Activated CD4-positive, alpha-beta T cell treated with anti-CD3 and anti-CD28 coated beads, Interleukin-2, Interleukin-6, amounts not matched to agents 100 ng/mL and 50 ng/mL, durations not matched to agents 16 hours and 8 hours (primary cell): ENCODE data around the gene PHYKPL.
"Not testable (repeated sequence)": the region's sequence is repeated elsewhere in the genome, so short reads cannot be mapped to it uniquely, and the experiment has no call there.

ENCODE experiments used
- DNase-seq: peaks from one replicate; pipeline ENCODE4 v3.0.0-alpha.2; 2020

PHYKPL gene

DNA sequence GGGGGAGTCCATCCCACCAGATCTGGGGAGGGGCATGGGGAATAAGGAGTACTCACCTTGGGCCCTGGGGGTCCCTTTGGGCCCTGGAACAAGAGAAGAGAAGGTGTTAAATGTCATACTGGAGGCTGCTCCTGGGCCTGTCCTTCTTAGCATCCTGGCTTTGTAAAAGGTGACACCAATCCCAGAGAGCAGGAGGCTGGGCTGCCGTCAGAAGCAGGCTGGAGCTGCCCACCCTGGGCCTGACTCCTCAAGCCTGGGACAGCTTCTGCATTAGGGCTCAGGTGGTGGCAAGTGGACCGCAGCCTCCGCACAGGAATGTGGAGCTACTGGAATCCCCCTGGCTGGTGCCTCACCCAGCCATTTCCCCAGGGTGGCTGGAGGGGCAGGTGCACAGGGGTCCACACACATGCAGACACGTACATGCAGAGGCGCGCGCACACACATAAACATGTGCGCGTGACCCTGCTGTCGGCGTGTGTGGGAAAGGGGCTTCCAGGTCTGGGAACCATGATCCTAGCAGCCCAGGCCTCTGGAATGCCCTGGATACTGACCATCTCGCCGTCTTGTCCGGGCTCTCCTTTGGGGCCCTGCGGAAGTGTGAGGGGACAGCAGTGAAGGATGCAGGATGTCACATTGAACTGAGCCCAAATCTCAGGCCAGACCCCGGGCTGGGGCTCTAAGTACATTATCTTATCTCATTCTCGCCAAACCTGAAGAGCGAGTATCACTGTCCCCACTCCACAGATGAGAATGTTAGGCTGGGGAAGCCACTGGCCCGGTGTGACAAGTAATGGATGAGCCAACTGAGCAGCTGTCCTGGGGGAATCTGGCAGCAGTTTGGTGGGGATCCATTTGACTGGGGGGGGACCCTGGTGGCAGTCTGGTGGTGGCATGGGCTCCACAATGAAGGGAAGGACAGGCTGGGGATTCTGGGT, 29.3 kb upstream of the PHYKPL start:
- DNase-seq: no peak

DNA sequence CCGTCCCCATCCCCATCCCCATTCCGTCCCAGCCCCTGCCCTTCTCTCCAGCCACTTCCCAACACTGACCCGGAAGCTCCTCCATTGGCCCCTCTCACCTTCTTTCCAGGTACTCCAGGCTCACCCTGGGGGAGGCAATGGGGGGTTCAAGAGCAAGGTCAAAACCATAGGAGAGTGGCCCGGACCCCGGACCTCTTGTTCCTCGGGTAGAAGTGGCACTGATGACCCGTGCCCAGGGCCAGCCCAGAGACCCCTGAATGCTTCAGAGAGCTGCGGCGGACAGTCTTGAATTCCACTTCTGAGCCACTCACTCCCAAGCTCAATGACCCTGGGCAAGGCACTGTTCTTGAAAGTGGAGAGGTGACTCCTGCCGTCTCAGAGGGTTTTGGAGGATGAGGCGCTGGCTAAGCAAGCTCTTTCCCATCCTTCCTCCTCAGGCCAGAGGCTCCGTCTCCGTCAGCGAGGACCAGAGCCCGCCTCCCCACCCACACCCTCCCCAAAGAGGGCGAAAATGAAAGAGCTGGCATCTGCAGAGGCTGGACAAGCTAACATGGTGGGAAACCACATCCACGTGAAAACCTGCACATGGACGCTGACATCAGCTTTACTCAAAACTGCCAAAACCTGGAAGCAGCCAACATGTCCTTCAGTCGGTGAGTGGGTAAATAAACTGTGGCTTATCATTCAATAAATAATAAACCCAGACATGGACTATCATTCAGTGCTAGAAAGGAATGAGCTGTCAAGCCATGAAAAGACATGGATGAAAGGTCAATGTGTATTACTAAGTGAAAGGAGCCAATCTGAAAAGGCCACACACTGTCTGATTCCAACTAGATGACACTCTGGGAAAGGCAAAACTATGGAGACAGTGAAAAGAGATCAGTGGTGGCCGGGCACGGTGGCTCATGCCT, 27.3 kb upstream of the PHYKPL start:
- DNase-seq: no peak

DNA sequence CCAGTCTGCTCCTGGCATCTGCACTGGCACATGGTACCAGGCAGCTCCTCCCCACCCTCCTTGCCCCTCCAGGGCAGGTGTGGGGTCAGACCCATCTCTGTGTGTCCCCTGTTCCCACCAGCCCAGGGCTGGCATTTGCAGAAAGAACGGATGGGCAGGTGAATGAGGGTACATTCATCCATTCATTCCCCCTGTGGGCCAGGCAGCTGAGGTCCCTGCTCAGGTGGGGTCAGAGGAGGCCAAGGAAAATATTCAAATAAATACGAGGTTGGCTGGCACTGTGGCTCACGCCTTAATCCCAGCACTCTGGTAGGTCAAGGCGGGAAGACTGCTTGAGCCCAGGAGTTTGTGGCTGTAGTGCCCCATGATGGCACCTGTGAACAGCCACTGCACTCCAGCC, 25.0 kb upstream of the PHYKPL start:
- no peak for DNase-seq

DNA sequence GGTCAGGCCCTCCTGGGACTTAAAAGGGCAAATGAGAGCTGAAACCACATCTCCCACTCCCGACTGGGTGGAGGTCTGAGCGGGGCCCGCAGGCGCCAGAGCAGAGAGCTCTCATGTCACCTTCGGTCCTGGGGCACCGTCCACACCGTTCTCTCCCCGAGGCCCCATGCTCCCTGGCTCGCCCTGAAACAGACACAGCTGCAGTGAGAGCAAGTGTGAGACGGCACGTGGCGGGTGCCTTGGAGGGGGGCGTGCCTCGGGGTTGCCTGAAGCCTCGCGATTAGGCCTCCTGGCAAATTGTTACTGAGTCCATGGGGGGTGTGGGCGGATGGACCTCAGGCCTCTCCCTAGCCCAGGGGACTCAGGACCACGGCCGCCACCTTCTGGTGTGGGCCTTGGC, 24.1 kb upstream of the PHYKPL start:
- DNase-seq: no peak

DNA sequence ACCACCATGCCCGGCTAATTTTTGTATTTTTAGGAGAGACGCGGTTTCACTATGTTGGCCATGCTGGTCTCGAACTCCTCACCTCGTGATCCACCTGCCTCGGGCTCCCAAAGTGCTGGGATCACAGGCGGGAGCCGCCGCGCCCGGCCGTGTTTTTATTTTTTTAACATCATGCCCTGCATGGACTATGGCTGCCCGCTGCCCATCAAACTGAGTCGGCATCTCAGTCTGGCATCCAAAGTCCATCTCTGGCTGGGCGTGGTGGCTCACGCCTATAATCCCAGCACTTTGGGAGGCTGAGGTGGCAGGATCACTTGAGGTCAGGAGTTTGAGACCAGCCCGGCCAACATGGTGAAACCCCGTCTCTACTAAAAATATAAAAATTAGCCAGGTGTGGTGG, 21.0 kb upstream of the PHYKPL start:
- DNase-seq: not testable (repeated sequence)

DNA sequence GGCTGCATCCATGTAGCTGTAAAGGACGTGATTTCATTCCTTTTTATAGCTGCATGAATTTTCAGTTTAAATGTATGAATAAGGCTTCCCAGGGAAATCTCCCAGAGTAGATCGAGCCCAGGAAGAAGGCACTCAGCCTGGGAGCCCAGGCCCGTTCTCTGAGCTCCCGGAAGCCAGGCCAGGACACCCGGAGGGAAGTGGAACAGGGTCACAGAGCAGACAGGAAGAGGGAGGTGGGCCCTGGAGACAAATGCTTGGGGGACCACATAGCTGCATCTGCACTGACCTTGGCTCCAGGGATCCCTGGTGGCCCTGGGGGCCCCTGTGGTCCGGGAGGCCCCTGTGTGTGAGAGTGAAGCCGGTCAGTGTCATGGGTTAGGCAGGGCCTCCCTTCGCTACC, 19.7 kb upstream of the PHYKPL start:
- no peak for DNase-seq

DNA sequence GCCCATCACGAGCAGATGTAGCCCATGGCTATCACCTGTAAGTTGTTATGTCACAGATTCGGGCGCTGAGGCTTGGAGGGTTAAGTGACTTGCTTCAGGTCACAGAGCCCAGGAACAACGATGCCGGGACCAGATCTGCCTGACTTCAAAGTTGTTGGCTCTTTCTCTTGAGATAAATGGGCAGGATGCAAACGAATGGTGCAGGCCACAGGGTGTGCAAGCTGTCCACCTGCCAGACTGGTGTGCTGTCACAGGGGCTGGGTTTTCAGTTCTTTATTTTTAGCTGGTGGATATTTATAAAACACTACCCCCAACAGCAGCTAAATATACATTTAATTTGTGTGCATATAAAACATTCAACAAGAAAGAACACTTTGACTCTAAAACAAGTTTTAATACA, 17.7 kb upstream of the PHYKPL start:
- DNase-seq: no peak

DNA sequence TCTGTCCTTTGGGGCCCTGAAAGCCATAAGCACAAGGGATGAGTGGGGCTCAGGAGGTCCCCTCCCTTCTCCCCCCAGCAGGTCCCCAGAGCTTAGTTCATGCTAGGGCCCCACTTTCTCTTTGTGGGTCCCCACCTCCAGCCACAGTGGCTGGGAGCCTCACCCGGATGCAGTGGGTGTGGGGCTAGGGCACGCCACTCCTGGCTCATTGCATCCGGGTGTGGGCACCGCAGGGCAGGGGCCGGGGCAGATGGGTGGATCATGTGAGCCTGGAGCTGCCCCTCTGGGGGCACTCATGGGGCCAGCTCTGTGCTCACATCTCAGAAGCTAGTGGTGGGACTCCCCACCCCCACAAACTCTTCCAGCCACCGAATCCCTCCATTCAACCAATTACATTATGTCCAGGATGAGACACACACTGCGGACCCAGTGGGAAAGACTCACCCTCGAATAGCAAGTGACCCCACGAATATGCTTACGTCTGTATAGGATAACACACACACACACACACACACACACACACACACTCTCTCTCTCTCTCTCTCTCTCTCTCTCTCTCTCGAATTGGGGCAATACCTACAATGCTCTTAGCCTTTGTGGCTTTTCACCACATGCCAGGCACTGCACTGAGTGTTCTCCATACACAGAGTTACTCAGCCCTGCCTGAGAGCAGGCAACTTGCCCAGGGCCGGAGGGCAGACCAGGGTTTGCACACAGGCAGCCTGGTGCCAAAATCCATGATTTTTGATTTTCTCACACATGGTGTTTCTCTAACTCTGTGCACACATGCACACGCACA, 16.8 kb upstream of the PHYKPL start:
- no peak for DNase-seq

DNA sequence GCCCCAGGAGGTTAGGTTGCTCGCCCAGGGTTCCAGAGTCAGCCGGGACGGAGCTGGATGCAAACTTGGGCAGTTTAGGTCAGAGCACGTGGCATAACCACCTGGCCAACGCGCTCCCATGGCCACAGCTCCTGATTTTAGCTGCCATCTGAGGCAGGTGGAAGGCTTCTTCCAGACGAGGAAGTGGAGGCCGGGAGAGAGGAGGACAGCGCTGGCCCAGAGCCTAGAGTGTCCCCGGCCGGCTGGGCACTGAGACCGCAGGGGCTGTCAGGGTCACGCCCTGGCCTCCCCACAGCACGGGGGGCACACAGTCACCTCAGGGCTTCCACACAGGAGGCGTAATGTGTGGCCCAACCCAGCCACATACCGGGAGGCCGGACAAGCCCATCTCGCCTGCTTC, 16.1 kb upstream of the PHYKPL start:
- no peak for DNase-seq

DNA sequence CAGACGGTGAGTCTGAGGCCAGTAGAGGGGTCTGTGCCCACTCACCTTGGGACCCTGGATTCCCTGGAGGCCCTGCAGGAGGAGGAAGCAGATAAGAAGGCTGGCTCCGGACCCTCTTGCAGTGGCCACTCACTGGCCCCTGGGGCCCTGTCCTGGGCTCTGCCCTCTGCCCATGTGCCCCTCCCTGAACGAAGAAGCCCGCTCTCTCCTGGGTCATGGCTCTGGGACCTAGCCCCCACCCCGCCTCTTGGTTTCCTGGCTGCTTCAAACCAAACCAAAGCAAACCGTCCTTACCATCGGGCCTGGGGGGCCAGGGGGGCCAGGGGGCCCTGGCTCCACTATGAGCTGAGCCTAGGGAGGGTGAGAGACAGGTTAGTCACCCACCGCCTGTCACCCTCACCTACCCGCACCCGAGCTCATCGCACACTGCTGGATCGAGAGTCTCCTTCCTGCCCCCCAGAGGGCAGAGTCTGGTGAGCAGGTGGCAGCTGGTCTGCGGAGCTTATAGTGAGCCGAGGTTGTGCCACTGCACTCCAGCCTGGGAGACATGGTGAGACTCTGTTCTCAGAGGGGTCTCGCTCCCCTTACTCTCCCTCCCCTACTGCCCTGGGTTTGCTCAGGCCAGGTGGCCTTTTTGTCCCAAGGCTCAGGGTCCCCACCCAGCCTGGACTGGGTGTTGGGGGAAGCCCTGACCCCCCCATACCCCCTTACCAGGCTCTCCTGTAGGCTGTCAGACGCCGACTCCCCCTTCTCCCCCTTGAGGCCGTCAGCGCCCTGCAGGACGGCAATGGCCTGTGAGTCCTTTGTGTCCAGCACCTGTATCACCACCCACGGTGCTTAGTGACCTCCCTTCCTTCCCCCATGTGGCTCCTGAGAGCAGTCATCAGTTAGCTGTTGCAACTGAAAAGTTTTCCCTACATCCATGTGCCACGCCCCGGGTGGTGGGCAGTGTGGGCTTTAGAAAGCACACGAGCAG, 15.2 kb upstream of the PHYKPL start:
- DNase-seq: no peak

DNA sequence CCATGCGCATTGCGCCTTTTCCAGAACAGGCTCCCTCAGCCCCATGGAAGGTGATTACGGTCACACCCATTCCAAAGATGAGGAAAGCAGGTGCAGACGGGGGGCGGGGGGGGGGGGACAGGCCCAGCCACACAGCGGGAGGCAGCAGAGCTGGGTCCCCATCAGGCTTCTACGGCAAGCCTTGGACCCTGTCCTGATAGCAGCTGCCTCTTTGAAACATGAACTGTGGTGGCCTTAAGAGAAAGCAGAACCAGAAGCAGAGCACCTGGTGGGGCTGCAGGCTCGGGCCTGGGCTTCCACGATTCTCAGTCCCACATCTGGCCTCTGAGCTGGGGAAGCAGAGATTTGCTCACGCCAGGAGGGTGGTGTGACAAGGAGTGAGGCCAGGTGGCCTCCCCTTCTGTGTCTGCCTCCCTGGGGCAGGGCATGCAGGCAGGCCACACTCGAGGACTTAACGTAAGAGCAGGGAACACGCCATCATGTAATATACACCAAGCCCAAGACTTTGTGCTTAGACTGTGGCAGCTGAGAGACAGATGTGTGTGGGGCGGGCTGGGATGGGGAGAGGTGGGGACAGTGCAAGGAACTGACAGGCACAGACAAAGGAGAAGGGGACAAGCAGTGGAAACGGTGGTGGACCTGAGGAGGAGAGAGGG, 14.2 kb upstream of the PHYKPL start:
- DNase-seq: no peak

DNA sequence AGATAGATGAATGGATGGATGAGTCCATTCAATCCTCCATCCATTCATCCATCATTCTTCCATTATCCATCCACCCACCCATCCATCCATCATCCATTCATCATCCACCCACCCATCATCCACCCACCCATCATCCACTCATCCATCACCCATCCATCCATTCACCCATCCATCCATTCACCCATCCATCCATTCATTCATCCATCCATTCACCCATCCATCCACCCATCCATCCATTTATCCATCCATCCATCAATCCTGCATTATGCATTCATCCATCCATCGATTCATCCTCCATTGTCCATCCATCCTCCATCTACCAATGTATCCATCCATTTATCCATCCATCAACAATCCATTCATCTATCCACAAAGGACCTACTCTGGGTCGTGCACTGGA, 12.8 kb upstream of the PHYKPL start:
- no peak for DNase-seq

DNA sequence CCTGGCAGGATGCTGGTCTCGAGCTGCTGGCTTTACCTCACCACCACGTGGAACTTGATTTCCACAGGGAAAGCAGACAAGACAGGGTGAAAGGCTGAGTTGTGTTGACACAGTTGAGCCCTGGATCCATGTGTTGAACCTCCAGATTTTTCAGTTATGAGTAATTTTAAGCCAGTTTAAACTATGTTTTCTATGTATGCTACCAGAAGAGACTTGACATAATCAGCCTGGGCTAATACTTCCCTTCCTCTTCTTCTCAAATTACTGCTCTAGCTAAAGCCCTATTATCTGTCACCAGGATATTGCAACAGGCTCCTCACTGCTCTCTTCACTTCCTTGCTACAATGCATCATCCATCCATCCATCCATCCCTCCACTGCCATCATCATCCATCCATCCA, 12.0 kb upstream of the PHYKPL start:
- no peak for DNase-seq

DNA sequence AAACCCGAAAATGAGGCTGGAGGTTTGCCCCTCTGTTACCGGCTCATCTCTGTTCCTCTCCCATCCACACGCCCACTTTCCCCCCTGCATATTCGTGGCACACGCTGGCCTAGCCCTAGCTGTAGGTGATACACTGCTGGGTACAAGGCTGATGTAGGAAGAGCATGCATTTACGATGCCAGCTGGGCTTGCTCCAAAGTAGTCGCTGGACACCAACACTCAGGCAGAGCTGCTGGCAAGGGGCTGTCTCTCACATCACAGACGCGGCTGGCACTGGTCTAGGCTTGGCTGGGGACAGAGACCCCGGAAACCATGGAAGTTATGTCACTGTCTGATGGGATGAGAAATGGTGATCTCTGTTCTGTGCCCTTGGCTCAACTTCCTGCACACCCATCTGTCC, 9.8 kb upstream of the PHYKPL start:
- DNase-seq: no peak

DNA sequence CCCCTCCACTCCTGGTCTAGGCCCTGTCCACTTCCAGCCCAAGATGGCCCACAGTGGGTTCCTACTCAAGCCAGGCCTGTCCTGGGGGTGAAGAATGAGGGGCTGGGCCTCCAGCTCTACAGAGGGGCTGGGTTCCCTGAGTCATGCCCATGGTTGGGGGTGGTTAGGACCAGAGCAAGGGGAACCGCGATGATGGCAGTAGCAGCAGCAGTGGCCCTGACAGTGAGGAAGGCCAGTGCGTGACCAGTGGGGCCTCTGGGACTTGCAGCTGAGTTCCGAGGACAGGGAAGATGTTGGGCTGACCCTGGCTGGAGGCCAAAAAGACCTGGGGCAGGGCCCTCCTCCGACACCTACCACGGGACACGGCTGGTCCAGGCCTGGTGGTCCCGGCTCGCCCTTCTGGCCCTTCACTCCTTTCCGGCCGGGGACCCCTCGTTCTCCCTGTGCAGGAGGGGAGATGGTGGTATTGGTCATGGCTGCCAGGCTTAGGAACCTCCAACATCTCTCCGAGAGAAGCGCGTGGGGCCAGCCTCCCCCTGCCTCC, 9.2 kb upstream of the PHYKPL start:
- no peak for DNase-seq

DNA sequence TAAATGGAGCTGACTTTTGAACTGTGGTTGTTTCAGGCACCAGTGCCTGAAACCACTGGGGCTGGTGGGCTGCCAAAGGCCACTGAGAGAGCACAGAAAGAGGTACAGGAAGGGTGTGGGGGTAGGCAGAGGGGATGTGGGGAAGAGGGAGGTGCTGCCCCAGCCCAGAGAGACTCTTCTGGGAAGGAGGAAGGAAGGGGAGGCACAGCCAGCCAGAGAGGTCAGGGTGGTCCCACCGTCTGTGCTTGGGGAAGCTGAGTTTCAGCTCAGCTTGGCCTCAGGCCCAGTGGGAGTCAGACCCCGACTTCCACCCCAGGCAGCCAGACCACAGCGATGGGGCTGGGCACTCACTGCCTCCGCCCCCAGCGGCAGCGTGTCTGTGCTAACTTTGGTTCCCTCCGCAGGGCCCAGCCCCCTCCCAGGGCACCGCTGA, 8.6 kb upstream of the PHYKPL start:
- no peak for DNase-seq

DNA sequence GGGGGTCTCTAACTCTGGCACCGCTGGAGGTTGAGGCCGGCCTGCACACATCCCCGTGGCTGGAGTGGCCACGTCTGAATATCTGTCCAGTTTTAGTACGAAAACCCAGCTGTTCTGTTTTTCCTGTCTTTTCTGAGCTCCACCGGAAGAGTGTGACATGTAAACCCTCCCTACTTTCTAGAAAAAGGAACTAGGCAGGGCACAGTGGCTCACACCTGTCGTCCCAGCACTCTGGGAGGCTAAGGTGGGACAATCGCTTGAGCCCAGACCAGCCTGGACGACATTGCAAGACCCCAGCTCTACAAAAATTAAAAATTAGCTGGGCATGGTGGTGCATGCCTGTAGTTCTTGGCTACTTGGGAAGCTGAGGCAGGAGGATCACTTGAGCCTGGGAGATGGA, 8.2 kb upstream of the PHYKPL start:
- DNase-seq: no peak

DNA sequence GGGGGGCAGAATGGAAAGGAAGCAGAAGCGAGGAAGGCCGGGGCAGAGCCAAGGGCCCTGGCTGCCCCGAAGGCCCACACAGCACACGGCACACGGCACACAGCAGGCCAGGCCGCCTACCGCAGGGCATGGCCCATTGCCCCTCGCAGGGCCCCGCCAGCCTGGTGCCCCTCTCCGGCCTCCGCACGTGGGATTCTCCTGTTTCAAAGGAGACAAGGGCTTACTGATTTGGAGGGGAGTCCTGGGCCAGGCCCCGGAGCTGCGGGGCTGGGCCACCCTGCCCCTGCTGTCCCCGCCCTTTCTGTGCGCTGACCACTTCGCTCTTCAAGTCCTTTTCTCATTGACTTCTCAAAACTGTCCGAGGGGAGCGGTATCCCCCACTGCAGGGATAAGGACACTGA, 7.7 kb upstream of the PHYKPL start:
- no peak for DNase-seq

DNA sequence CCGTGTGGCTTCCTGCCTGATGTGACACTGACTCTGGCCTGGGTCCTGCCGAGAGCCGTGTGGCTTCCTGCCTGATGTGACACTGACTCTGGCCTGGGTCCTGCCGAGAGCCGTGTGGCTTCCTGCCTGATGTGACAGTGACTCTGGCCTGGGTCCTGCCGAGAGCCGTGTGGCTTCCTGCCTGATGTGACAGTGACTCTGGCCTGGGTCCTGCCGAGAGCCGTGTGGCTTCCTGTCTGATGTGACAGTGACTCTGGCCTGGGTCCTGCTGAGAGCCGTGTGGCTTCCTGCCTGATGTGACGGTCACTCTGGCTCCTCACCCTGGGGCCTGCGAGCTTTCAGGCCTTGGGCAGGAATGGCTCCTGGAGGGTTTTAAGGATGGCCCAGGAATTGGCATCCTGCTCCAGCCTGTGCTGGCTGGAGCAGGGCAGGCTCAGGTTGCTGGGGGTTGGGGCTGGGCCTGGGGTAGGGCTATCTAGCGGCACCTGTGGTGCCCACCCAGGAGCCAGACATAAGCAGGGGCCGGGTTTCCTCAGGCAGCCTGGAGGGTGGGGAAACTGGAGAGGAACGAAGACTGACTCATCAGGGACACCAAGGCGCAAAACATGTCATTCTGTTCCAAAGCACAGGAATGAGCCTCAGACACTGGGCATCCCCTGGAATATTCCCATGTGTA, 7.2 kb upstream of the PHYKPL start:
- DNase-seq: not testable (repeated sequence)
